ENCODE measurements around the gene RNF168.

GRCh38 chr3:196486263-196486662 lies 17.3 kb downstream of the RNF168 start:
- TF ChIP-seq CTCF (IDR thresholded peaks at IDR 0.05) (peak in 2 of 7 experiments; percentile 8 to 31), POLR2AphosphoS5 (IDR thresholded peaks at IDR 0.05) (no peak), EP300 (IDR thresholded peaks at IDR 0.05) (no peak), POLR2A (IDR thresholded peaks at IDR 0.05) (no peak)

Data from stomach (tissue), 4 donors.